Loucy (cell line): ENCODE data around the gene HSPB8.

ENCODE experiments used
- CTCF ChIP-seq: fragments of 200-600 bp; sonication (generic); conservative IDR thresholded peaks from 2 replicates; pipeline ENCODE4 v1.5.1; 2014; ENCODE audit warnings: mild to moderate bottlenecking, antibody characterized with exemption, low read length
- EZH2phosphoT487 ChIP-seq: fragments of 200-600 bp; IDR thresholded peaks from 2 replicates; pipeline ENCODE4 v1.6.1; 2018; ENCODE audit warnings: antibody characterized with exemption, mild to moderate bottlenecking, moderate library complexity, borderline replicate concordance

GRCh38 chr12:119231774-119232173, 53.0 kb downstream of the HSPB8 start:
- TF ChIP-seq CTCF (no peak), EZH2phosphoT487 (no peak)
